Measurements from ENCODE around the gene ARID1B.

Gene ARID1B

GRCh38 chr6:157185171-157185570, 408.0 kb downstream of the ARID1B start:
- Histone ChIP-seq H3K36me3 (ENCODE audit: control insufficient read depth in 1 of 2, insufficient read depth in 2 of 2, low read length in 2 of 2) (peaks cover 21 to 77% of the 10 kb centered on the region in 2 donors), H3K27ac (ENCODE audit: low read depth, low read length) (no peak overlapping the region), H3K9ac (ENCODE audit: low read depth in 1 of 2, low read length in 2 of 2) (no peak overlapping the region), H3K4me1 (ENCODE audit: control insufficient read depth in 1 of 2, insufficient read depth in 2 of 2, low read length in 2 of 2) (peaks cover 32 to 39% of the 10 kb centered on the region in 2 donors), H3K27me3 (ENCODE audit: control insufficient read depth in 1 of 2, insufficient read depth in 2 of 2, low read length in 2 of 2) (no peaks in the 10 kb centered on the region), H3K9me3 (ENCODE audit: control insufficient read depth in 1 of 2, low read length in 2 of 2) (no peaks in the 10 kb centered on the region), H3K4me3 (ENCODE audit: low read depth in 1 of 2, low read length in 2 of 2) (no peak overlapping the region)

- Histone ChIP-seq H3K9me3 (ENCODE audit: control insufficient read depth in 1 of 2, low read length in 2 of 2) (no peaks in the 10 kb centered on the region), H3K9ac (ENCODE audit: low read depth in 1 of 2, low read length in 2 of 2) (no peak overlapping the region), H3K27me3 (ENCODE audit: control insufficient read depth in 1 of 2, insufficient read depth in 2 of 2, low read length in 2 of 2) (no peaks in the 10 kb centered on the region), H3K4me3 (ENCODE audit: low read depth in 1 of 2, low read length in 2 of 2) (no peak overlapping the region), H3K27ac (ENCODE audit: low read depth, low read length) (no peak overlapping the region), H3K36me3 (ENCODE audit: control insufficient read depth in 1 of 2, insufficient read depth in 2 of 2, low read length in 2 of 2) (peaks cover 25 to 81% of the 10 kb centered on the region in 2 donors), H3K4me1 (ENCODE audit: control insufficient read depth in 1 of 2, insufficient read depth in 2 of 2, low read length in 2 of 2) (peaks cover 29 to 35% of the 10 kb centered on the region in 2 donors)
Measured at GRCh38 chr6:157185986-157186385, 408.8 kb downstream of the ARID1B start.

- H3K27me3 ChIP-seq (ENCODE audit: control insufficient read depth in 1 of 2, insufficient read depth in 2 of 2, low read length in 2 of 2) = no peaks in the 10 kb centered on the region
- no peak overlapping the region for H3K9ac ChIP-seq (ENCODE audit: low read depth in 1 of 2, low read length in 2 of 2)
- peaks cover 21 to 27% of the 10 kb centered on the region in 2 donors for H3K4me1 ChIP-seq (ENCODE audit: control insufficient read depth in 1 of 2, insufficient read depth in 2 of 2, low read length in 2 of 2)
- no peak overlapping the region for H3K4me3 ChIP-seq (ENCODE audit: low read depth in 1 of 2, low read length in 2 of 2)
- peaks cover 29 to 79% of the 10 kb centered on the region in 2 donors for H3K36me3 ChIP-seq (ENCODE audit: control insufficient read depth in 1 of 2, insufficient read depth in 2 of 2, low read length in 2 of 2)
- H3K9me3 ChIP-seq (ENCODE audit: control insufficient read depth in 1 of 2, low read length in 2 of 2) = no peaks in the 10 kb centered on the region
- no peak overlapping the region for H3K27ac ChIP-seq (ENCODE audit: low read depth, low read length)
Measured at GRCh38 chr6:157186785-157187181, 409.6 kb downstream of the ARID1B start.

GRCh38 chr6:157187182-157188083, 410.3 kb downstream of the ARID1B start:
- Histone ChIP-seq H3K27me3 (ENCODE audit: control insufficient read depth in 1 of 2, insufficient read depth in 2 of 2, low read length in 2 of 2) (no peaks in the 10 kb centered on the region), H3K4me3 (ENCODE audit: low read depth in 1 of 2, low read length in 2 of 2) (no peak overlapping the region), H3K27ac (ENCODE audit: low read depth, low read length) (no peak overlapping the region), H3K9me3 (ENCODE audit: control insufficient read depth in 1 of 2, low read length in 2 of 2) (no peaks in the 10 kb centered on the region), H3K36me3 (ENCODE audit: control insufficient read depth in 1 of 2, insufficient read depth in 2 of 2, low read length in 2 of 2) (peaks cover 34 to 79% of the 10 kb centered on the region in 2 donors), H3K4me1 (ENCODE audit: control insufficient read depth in 1 of 2, insufficient read depth in 2 of 2, low read length in 2 of 2) (peaks cover 15 to 23% of the 10 kb centered on the region in 2 donors), H3K9ac (ENCODE audit: low read depth in 1 of 2, low read length in 2 of 2) (no peak overlapping the region)

GRCh38 chr6:157188213-157188612, 411.0 kb downstream of the ARID1B start:
- Histone ChIP-seq H3K9ac (ENCODE audit: low read depth in 1 of 2, low read length in 2 of 2) (no peak overlapping the region), H3K9me3 (ENCODE audit: control insufficient read depth in 1 of 2, low read length in 2 of 2) (no peaks in the 10 kb centered on the region), H3K4me3 (ENCODE audit: low read depth in 1 of 2, low read length in 2 of 2) (no peak overlapping the region), H3K36me3 (ENCODE audit: control insufficient read depth in 1 of 2, insufficient read depth in 2 of 2, low read length in 2 of 2) (peaks cover 35 to 78% of the 10 kb centered on the region in 2 donors), H3K27ac (ENCODE audit: low read depth, low read length) (no peak overlapping the region), H3K4me1 (ENCODE audit: control insufficient read depth in 1 of 2, insufficient read depth in 2 of 2, low read length in 2 of 2) (peaks cover 10 to 16% of the 10 kb centered on the region in 2 donors), H3K27me3 (ENCODE audit: control insufficient read depth in 1 of 2, insufficient read depth in 2 of 2, low read length in 2 of 2) (no peaks in the 10 kb centered on the region)

- H3K27me3 ChIP-seq (ENCODE audit: control insufficient read depth in 1 of 2, insufficient read depth in 2 of 2, low read length in 2 of 2) = no peaks in the 10 kb centered on the region
- no peaks in the 10 kb centered on the region for H3K9me3 ChIP-seq (ENCODE audit: control insufficient read depth in 1 of 2, low read length in 2 of 2)
- H3K36me3 ChIP-seq (ENCODE audit: control insufficient read depth in 1 of 2, insufficient read depth in 2 of 2, low read length in 2 of 2) = peaks cover 33 to 74% of the 10 kb centered on the region in 2 donors
- no peak overlapping the region for H3K27ac ChIP-seq (ENCODE audit: low read depth, low read length)
- no peak overlapping the region for H3K9ac ChIP-seq (ENCODE audit: low read depth in 1 of 2, low read length in 2 of 2)
- H3K4me1 ChIP-seq (ENCODE audit: control insufficient read depth in 1 of 2, insufficient read depth in 2 of 2, low read length in 2 of 2) = peaks cover 0 to 4% of the 10 kb centered on the region in 2 donors
- H3K4me3 ChIP-seq (ENCODE audit: low read depth in 1 of 2, low read length in 2 of 2) = no peak overlapping the region
Measured at GRCh38 chr6:157193443-157193996, 416.3 kb downstream of the ARID1B start.

GRCh38 chr6:157194110-157194509, 416.9 kb downstream of the ARID1B start:
- no peaks in the 10 kb centered on the region for H3K9me3 ChIP-seq (ENCODE audit: control insufficient read depth in 1 of 2, low read length in 2 of 2)
- no peak overlapping the region for H3K4me3 ChIP-seq (ENCODE audit: low read depth in 1 of 2, low read length in 2 of 2)
- no peaks in the 10 kb centered on the region for H3K27me3 ChIP-seq (ENCODE audit: control insufficient read depth in 1 of 2, insufficient read depth in 2 of 2, low read length in 2 of 2)
- no peak overlapping the region for H3K9ac ChIP-seq (ENCODE audit: low read depth in 1 of 2, low read length in 2 of 2)
- H3K27ac ChIP-seq (ENCODE audit: low read depth, low read length) = no peak overlapping the region
- peaks cover 0 to 7% of the 10 kb centered on the region in 2 donors for H3K4me1 ChIP-seq (ENCODE audit: control insufficient read depth in 1 of 2, insufficient read depth in 2 of 2, low read length in 2 of 2)
- H3K36me3 ChIP-seq (ENCODE audit: control insufficient read depth in 1 of 2, insufficient read depth in 2 of 2, low read length in 2 of 2) = peaks cover 33 to 74% of the 10 kb centered on the region in 2 donors

GRCh38 chr6:157194643-157195042, 417.5 kb downstream of the ARID1B start:
- Histone ChIP-seq H3K9ac (ENCODE audit: low read depth in 1 of 2, low read length in 2 of 2) (no peak overlapping the region), H3K4me1 (ENCODE audit: control insufficient read depth in 1 of 2, insufficient read depth in 2 of 2, low read length in 2 of 2) (peaks cover 0 to 7% of the 10 kb centered on the region in 2 donors), H3K4me3 (ENCODE audit: low read depth in 1 of 2, low read length in 2 of 2) (no peak overlapping the region), H3K27ac (ENCODE audit: low read depth, low read length) (no peak overlapping the region), H3K9me3 (ENCODE audit: control insufficient read depth in 1 of 2, low read length in 2 of 2) (no peaks in the 10 kb centered on the region), H3K36me3 (ENCODE audit: control insufficient read depth in 1 of 2, insufficient read depth in 2 of 2, low read length in 2 of 2) (peaks cover 27 to 69% of the 10 kb centered on the region in 2 donors), H3K27me3 (ENCODE audit: control insufficient read depth in 1 of 2, insufficient read depth in 2 of 2, low read length in 2 of 2) (no peaks in the 10 kb centered on the region)

GRCh38 chr6:157196391-157196790, 419.2 kb downstream of the ARID1B start:
- no peaks in the 10 kb centered on the region for H3K9me3 ChIP-seq (ENCODE audit: control insufficient read depth in 1 of 2, low read length in 2 of 2)
- no peak overlapping the region for H3K4me3 ChIP-seq (ENCODE audit: low read depth in 1 of 2, low read length in 2 of 2)
- H3K36me3 ChIP-seq (ENCODE audit: control insufficient read depth in 1 of 2, insufficient read depth in 2 of 2, low read length in 2 of 2) = peaks cover 26 to 62% of the 10 kb centered on the region in 2 donors
- no peaks in the 10 kb centered on the region for H3K27me3 ChIP-seq (ENCODE audit: control insufficient read depth in 1 of 2, insufficient read depth in 2 of 2, low read length in 2 of 2)
- H3K4me1 ChIP-seq (ENCODE audit: control insufficient read depth in 1 of 2, insufficient read depth in 2 of 2, low read length in 2 of 2) = peaks cover 0 to 7% of the 10 kb centered on the region in 2 donors
- H3K27ac ChIP-seq (ENCODE audit: low read depth, low read length) = no peak overlapping the region
- no peak overlapping the region for H3K9ac ChIP-seq (ENCODE audit: low read depth in 1 of 2, low read length in 2 of 2)
